ENCODE results near the gene PYROXD2.

Gene PYROXD2

DNA sequence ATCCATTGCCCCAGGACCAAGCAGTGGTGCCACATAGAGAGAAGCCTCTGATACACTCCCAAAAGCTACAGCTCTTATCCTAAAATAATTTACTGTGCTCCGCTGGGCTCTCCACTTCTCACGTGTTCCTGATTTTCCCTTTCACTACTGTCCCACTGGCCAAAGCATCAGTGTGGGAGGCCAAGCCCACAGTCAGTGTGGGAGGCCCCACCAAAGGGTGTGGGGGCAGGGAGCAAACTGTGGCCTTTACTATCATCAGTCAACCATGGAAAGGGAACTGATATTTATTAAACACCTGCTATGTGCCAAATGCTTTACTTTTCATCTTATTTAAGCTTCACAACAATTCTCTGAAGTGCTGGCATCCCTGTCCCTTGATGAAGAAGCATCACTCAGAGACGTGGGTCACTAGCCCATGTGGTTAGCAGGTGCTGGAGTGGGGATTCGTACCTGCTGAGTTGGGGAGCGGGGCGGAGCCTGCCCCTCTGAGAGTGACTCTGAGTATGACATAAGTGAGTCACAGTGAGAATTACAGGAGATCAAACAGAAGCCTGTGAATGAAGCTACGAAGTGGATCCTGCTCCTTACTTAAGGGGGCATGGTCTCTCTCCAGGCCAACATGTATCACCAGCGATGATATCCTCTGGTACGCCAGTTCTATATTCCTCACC lies 50.4 kb downstream of the PYROXD2 start:
- in situ Hi-C loops (cut with HindIII; ENCODE audit: low sequenced_read_pairs) = no loop called here
- TF ChIP-seq, protein P1, sequence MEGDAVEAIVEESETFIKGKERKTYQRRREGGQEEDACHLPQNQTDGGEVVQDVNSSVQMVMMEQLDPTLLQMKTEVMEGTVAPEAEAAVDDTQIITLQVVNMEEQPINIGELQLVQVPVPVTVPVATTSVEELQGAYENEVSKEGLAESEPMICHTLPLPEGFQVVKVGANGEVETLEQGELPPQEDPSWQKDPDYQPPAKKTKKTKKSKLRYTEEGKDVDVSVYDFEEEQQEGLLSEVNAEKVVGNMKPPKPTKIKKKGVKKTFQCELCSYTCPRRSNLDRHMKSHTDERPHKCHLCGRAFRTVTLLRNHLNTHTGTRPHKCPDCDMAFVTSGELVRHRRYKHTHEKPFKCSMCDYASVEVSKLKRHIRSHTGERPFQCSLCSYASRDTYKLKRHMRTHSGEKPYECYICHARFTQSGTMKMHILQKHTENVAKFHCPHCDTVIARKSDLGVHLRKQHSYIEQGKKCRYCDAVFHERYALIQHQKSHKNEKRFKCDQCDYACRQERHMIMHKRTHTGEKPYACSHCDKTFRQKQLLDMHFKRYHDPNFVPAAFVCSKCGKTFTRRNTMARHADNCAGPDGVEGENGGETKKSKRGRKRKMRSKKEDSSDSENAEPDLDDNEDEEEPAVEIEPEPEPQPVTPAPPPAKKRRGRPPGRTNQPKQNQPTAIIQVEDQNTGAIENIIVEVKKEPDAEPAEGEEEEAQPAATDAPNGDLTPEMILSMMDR (IDR thresholded peaks at IDR 0.05; ENCODE audit: low read depth, low read length, missing control alignments) = no peak
- H3K4me3 ChIP-seq (ENCODE audit: low read depth, low read length) = no peak overlapping the region
- no peak for DNase-seq (ENCODE audit: low read depth)

DNA sequence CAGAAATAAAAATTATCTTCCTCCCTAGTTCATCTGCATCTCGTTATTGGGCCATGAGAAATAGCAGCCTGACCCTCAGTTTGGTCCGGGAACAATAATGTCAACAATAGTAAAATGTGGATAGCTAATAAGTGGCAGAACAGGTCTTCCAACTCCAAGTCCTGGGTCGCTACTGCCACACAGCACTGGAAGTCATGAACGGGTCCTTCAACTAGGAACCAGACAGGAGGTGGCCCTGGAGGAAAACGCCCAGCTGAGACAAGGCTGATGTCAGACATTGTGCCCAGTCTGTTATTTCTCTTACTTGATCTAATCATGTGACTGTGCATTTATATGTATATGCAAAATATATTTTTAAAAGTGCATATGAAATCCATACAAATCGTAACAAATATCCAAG lies 51.8 kb downstream of the PYROXD2 start:
- H3K4me3 ChIP-seq (ENCODE audit: low read depth, low read length) = no peak overlapping the region
- in situ Hi-C loops (cut with HindIII; ENCODE audit: low sequenced_read_pairs) = no loop called here
- TF ChIP-seq, protein P1 (IDR thresholded peaks at IDR 0.05; ENCODE audit: low read depth, low read length, missing control alignments) = no peak
- DNase-seq (ENCODE audit: low read depth) = no peak

DNA sequence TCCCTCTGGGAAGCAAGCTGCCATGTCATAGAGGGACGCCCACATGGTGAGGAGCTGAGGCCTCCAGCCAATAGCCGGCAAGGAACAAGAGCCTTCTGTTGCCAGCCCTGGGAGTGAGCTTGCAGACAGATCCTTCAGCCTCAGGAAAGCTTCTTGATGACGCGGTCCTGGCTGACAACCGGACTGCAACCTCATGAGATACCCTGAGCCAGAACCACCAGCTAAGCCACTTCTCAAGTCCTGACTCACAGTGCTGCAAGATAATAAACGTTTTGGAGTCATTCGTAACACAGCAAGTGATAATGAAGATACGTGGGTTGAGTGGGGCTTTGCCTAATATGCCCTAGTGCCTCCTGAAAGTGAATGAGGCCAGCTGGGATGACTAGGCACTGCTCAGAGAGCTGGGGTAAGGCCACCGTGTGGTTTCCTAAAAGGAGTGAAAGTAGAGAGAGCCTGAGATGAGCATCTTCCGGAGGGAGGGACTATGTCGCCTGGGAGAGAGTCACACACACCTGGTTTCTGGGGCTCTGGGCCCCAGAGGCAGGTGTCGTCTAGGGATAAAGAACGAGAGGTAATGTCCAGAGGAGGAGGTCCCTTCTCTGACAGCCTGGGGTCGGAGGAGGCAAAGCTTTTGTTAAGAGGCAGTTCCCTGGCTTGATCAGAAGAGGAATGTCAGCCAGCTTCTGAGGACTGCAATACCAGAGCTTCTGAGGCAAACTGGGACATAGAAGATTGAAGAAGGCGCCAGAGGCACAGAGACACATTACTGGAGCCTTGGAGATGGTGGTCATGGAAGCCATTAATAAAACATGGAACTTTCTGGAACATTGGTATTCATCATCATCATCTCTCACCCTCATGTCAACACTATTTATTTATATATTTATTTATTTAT lies 53.6 kb downstream of the PYROXD2 start:
- DNase-seq (ENCODE audit: low read depth) = peak; percentile 91
- in situ Hi-C loops (cut with HindIII; ENCODE audit: low sequenced_read_pairs) = no loop called here
- H3K4me3 ChIP-seq (ENCODE audit: low read depth, low read length) = peak overlapping the region; percentile 9
- TF ChIP-seq, protein P1 (IDR thresholded peaks at IDR 0.05; ENCODE audit: low read depth, low read length, missing control alignments) = no peak

DNA sequence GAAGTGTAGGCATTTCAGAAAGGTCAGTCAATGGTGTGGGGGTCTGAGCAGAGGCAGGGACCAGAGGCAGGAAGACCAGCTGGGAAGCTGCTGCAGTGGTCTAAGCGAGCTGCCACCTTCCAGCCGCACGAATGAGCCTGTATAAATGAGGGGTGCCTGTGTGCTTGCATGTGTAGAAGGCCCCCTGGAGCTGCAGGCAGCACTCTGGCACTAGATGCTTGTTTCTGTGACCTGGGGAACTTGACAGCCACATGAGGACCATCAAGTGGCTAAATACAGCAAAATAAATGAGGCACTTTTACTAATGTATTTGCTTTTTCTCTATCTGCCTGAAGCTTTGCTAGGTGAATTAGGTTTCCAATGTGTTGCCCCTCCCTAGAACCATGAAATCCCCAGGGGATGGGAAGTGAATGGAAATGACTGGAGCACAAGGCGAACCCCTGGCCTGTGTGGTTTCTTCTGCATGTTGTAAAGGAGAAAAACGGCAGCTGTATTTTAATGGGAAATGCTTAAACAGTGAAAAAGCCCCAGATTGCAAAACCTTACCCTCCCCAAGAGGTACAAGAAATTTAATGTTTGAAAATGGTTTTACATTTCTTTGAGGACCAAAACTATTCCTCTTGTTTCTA lies 57.7 kb downstream of the PYROXD2 start:
- DNase-seq (ENCODE audit: low read depth) = peak; percentile 37
- H3K4me3 ChIP-seq (ENCODE audit: low read depth, low read length) = no peak overlapping the region
- in situ Hi-C loops (cut with HindIII; ENCODE audit: low sequenced_read_pairs) = no loop called here
- TF ChIP-seq, protein P1 (IDR thresholded peaks at IDR 0.05; ENCODE audit: low read depth, low read length, missing control alignments) = no peak

DNA sequence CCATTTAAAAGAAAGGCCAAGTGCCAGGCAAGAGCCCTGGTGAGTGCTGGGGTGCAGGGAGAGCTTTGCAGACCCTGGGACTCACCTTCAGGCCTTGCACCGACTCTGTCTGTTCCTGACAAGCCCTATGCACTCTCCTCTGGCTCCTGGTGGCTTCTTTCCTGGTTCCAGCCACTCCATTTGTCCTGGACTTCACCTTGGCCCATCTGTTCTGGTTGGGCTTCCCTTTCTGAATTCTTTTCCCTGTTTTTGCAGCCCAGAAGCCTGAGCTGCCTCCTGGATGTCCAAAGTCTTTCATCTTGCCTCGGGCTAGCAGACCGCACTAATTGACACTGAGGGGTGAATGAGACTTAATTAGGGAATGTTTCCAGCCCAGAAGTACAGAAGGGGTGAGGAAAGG lies 60.5 kb downstream of the PYROXD2 start:
- TF ChIP-seq, protein P1 (IDR thresholded peaks at IDR 0.05; ENCODE audit: low read depth, low read length, missing control alignments) = no peak
- in situ Hi-C loops (cut with HindIII; ENCODE audit: low sequenced_read_pairs) = no loop called here
- DNase-seq (ENCODE audit: low read depth) = no peak

DNA sequence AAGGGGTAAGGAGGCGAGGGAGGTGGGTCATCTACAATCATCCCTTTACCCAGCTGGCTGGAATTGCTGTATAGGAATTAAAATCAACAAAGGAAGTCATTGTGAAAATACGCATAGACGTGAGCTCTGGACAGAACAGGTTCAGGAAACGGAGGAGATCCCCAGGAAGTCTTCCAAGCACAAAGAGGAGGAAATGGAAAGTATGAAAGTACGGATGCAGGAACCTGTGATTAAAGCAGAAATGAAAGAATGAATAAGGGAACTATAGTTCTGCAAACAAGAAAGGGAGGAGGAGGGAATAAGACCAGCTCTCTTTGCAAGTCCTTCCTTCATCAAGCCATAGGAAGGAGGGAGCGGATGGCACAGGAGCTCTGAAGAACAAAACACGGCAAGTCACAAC lies 61.8 kb downstream of the PYROXD2 start:
- in situ Hi-C loops (cut with HindIII; ENCODE audit: low sequenced_read_pairs) = no loop called here
- TF ChIP-seq, protein P1 (IDR thresholded peaks at IDR 0.05; ENCODE audit: low read depth, low read length, missing control alignments) = no peak
- no peak for DNase-seq (ENCODE audit: low read depth)
- no peak overlapping the region for H3K4me3 ChIP-seq (ENCODE audit: low read depth, low read length)

More for the DNA sequence above, 60.5 kb downstream of the PYROXD2 start:
- no peak overlapping the region for H3K4me3 ChIP-seq (ENCODE audit: low read depth, low read length)

All from astrocyte of the cerebellum (primary cell).